NCI-H526 treated with DMSO at 0.1 percent for 48 hours (cell line): Measurements from ENCODE around the gene PEX16.
A peak's percentile ranks its signal among the peaks of the same experiment; 100 is the strongest.

Experiments
- DNase-seq: peaks from one replicate; lab custom pipeline; 2025; lab: John Stamatoyannopoulos, UW

Gene PEX16

DNA sequence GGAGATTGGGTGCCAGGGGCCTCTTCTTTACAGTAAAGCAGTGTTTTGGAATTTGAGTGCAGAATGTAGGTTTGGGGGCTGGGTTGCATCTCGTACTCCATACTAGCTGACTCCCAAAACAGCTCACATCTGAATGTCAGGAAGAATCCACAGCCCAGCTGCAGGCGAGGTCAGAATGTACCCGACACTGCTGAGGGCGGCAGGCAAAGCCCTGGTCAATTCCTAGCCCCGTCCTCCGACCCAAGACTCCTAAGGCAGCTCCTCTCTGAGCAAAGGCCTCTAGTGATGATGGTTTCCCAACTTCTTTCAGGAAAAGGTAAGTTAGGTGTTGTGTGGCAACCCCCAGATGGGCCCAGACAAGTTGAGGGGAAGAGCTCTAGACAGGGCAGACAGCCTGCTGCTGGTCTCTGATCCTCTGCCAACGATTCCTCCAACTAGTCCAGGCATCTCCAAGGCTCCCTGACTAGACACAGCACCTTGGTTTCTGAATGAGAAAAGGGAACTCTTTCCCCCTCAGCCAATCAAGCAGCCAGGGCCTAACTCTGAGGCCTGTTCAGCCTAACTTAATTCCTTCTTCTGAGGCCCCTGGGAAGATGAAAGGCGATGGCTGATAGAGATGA, 13.4 kb upstream of the PEX16 start:
- DNase-seq: no peak

DNA sequence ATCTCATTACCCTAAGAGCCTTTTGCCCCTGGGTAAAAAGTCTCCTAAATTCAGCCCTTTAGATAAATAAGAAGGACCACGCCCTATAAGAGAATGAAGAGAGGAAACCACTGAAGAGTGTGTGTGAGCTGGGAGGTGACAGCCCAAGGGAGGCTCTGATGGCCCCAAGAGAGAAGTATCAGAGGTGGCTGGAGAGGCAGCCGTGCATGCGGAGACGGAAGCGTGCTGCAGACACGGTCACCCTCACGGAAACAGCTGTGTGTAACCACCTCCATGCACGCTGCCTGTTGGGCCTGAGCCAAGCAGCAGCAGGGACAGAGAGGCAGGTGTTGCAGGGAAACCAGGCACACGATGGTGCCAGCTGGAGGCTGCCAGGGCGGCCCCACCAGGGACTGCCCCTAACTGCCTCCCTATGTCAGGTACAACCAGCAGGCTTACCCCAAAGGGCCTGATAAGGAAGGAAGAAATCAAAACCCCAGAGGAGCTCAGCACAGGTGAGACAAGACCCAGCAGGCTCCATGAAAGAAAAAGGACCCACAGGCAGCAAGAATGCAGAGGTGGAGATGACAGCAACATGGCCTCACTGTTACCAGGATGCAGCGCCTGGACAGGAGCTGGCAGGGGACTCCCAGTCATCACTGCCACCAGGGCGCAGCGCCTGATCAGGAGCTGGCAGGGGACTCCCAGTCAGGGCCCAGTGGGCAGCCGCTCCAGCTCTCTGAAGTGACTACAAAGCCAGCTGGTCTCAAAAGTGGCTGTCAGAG, 12.5 kb upstream of the PEX16 start:
- no peak for DNase-seq

DNA sequence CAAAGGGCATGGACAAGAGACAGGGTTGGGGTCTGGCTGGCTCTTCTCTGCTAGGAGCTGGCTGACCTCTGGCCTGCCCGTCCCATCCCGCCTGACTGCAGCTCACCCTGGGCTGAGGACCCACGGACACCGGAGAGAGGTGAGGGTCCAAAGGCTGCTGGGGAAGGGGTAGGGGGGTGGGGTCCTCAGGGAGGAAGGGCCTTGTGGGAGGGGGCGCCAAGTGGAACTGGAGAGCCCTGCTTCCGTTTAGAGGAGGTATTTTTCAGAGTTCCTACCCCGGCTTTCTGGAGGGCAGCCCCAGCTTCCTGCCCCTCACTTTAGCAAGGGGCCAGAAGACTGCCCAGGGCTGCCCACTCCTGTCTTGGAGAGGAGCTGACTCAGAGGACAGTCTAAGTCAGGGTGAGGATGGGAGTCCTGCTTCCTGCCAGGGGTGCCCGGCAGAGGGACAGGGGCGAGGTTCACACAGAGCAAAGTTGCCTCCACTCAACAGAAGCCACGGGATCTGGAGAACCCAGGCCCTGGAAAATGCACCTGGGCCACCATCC, 11.9 kb upstream of the PEX16 start:
- DNase-seq: no peak

DNA sequence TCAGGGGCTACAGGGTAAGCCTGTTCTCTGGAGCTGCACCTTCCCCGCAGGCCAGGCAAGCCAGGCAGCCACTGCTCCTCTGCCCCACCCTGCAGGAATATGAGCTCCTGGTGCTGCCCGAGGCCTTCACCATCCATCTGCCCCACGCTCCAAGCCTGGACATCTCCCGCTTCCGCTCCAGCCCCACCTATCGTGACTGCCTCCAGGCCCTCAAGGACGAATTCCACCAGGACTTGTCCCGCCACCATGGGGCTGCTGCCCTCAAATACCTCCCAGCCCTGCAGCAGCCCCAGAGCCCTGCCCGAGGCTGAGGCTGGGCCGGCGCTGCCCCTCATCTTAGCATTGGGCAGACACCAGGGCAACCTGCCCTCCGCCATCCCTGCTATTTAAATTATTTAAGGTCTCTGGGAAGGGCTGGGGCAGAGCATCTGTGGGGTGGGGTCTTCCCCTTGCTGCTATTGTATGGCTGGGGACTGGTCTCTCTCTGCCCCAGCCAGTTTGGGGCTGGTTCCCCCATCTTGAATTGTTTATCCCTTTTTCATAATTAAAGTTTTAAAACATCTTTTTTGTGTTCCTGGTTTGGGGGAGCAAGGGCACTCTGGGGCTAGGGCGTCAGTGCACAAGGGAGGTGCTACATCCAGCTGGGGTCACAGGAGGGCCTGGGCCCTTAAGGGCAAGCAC, 11.0 kb upstream of the PEX16 start:
- no peak for DNase-seq

DNA sequence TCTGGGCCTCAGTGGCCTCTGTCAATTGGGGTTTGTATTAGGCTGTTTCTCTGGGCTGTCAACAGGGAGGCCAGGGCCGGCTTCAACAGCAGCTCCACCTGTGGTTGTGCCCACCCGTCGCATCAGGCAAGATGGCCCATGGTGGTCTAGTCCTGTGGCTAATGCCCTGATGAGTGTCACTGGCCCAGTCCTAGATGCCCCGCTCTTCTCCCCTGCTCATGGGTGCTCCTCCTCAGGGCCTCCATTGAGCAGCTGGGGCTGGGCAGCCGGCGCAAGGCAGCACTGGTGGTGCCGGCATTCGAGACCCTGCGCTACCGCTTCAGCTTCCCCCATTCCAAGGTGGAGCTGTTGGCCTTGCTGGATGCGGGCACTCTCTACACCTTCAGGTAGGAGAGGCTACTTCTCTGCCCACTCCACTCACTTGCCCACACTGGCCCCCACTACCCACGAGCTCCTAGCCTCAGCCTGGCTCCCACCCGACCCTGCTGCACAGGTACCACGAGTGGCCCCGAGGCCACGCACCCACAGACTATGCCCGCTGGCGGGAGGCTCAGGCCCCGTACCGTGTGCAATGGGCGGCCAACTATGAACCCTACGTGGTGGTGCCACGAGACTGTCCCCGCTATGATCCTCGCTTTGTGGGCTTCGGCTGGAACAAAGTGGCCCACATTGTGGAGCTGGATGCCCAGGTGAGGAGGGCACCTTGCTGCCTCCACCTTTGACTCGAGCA, 10.2 kb upstream of the PEX16 start:
- no peak for DNase-seq

DNA sequence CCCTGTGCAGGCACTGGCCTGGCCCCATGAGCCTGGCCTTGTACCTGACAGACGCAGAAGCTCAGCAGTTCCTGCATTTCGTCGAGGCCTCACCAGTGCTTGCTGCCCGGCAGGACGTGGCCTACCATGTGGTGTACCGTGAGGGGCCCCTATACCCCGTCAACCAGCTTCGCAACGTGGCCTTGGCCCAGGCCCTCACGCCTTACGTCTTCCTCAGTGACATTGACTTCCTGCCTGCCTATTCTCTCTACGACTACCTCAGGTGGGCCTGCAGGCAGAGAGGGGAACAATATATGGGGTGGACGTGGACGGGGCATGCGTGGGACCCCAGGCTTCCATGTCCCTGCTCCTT, 9.6 kb upstream of the PEX16 start:
- no peak for DNase-seq

DNA sequence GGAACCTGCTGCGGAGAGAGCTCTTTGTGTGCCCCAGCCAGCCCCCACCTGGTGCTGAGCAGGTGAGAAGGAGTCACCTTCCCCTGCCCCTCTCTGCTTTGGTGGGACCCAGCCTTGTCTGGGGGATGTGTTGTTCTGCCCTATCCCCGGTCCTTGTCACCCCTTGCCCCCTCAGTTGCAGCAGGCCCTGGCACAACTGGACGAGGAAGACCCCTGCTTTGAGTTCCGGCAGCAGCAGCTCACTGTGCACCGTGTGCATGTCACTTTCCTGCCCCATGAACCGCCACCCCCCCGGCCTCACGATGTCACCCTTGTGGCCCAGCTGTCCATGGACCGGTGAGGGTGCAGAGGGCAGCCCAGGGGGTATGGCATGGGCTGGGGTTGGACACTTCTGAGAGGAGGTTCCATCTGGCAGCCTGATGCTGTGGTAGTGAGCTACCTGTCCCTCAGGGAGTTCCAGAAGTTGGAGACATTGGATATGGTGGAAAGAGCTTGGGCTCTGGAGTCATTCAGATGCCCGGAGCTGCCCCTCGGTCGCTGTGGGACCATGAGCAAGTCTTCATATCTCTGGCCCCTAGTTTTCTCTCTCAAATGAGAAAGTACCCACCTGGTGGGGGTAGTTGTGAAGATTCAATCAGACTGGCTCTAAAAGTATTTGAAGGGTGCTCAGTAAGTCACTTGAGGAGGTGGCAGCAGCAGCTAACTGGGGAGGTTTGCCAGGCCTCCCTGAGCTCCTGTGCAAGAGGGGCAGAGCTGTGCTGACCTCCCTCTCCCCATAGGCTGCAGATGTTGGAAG, 9.1 kb upstream of the PEX16 start:
- no peak for DNase-seq

DNA sequence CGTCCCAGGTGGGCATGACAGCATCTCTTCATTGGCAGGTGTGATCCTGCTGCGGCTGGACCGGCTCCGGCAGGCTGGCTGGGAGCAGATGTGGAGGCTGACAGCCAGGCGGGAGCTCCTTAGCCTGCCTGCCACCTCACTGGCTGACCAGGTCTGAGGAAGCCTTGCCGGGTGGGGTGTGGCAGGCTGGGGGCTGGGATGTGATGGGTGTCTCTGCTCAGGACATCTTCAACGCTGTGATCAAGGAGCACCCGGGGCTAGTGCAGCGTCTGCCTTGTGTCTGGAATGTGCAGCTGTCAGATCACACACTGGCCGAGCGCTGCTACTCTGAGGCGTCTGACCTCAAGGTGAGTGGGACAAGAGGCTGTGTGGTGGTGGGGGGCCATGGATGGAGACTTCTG, 8.3 kb upstream of the PEX16 start:
- no peak for DNase-seq

DNA sequence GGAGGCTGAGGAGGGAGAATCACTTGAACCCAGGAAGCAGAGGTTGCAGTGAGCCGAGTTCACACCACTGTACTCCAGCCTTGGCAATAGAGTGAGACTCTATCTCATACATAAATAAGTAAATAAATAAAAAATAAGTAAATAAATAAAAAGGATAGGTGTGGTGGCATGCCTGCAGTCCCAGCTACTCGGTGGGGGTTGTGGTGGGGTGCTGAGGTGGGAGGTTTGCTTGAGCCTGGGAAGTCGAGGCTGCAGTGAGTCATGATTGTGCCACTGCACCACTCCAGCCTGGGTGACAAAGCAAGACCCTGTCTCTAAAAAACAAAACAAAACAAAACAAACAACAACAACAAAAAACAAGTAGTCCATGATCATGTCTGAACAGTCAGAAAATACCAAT, 7.9 kb upstream of the PEX16 start:
- DNase-seq: no peak

DNA sequence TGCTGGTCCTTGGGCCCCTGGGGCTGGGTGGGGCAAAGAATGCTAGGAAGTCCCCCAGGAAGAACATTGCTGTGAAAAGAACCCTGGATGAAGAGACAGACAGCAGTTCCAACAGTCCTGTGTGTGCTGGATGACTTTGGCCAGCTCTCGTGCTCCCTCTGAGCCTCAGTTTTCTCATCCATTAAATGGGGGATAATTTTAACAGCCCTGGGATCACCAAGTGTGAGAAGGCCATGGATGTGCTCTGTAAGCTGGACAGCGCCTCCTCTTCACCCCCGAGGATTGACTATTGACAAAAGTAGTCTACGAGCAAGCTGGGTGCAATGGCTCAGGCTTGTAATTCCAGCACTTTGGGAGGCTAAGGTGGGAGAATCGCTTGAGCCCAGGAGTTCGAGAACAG, 7.2 kb upstream of the PEX16 start:
- DNase-seq: no peak

DNA sequence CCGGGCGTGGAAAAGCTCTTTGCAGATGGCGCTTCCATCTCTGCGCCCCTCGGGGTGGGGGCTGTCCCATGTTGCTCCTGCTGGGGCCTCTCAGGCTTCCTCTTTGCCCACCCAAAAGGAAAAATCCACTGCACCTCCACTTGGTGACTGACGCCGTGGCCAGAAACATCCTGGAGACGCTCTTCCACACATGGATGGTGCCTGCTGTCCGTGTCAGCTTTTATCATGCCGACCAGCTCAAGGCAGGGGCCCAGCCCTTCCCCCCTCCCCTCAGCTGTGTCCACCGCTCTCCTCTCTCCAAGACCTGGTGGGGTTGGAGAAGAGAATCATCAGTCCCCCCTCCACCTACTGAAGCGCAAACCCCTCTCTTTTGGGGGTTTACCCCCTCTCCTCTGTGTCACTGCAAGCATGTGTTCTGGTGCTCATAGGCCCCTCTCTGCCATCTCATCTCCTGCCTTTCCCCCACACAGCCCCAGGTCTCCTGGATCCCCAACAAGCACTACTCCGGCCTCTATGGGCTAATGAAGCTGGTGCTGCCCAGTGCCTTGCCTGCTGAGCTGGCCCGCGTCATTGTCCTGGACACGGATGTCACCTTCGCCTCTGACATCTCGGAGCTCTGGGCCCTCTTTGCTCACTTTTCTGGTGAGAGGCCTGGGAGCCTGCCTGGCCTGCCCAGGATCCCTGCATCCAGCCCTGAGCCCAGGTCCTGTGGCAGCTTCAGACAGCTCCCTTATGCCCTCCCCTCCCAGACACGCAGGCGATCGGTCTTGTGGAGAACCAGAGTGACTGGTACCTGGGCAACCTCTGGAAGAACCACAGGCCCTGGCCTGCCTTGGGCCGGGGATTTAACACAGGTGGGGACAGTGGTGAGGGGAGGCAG, 6.6 kb upstream of the PEX16 start:
- DNase-seq: no peak

DNA sequence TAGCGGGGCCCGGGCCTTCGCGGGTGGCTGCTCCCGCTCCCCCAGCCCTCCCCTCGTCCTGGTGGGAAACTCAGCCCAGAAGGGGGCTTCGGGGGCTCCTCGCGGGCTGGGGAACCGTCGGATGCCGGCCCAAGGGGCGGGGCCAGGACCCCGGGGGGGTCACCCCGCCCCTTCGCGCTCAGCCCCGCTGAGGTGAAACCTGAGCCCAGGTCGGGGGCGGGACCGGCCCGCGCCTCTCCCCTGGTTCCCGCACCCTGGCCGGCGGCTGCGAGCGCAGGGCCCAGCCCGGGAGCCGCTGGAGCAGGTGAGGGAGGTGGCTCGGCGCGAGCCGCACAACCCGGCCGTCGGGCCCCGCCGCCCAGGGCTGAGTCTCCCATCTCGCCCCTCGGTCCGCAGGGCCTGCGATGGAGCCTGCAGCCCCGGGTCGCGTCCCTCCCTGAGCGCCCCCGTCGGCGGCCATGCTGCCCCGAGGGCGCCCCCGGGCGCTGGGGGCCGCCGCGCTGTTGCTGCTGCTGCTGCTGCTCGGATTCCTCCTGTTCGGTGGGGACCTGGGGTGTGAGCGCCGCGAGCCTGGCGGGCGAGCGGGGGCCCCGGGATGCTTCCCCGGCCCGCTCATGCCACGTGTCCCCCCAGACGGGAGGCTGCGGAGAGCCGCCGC, 4.9 kb upstream of the PEX16 start, which contains the start of gene LARGE2:
Gene LARGE2, plus strand, starts transcription at position 232 of the 658 bp plus-strand sequence. Its CDS starts 227 bp downstream, at position 459.
- DNase-seq: peak; percentile 53

DNA sequence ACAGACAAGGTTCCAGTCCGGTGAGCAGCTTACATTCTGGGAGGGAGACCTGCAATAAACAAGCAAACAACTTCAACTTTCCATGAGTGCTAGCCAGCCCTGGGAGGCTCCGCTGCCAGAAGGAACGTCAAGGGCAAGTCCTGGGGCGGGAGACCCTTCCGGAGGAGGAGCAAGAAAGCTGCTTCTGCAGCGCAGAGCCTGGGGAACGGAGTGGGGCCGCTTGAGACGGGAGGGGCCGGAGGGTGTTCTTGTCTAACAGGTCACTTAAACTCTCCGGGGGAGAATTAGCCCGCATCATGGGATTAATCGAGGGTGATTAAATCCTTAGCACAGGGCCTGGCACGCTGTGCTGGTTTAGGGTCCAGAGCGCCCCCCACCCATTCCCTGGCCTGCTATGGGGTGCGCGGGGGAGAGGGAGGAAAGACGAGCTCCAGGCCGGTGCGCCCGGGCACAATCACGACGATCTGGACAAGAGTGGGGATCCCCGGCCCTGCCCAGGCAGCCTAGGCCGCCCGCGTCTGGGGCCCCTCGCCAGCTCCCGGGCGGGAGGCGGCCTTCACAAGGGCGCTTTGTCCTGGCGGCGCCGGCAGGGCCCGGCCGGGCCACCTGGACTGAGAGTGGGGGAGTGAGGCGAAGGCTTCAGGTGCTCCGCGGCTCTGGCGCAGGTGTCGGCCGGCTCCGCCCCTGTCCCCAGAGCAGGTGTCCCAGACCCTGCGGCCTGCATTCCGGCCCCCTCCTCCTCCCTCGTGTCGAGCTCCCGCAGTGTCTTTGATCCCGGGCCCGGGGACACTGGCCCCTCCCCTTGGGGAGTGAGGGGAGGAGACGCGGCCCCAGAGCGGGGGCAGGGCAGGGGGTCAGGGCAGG, 4.1 kb upstream of the PEX16 start:
- DNase-seq: peak; percentile 94

DNA sequence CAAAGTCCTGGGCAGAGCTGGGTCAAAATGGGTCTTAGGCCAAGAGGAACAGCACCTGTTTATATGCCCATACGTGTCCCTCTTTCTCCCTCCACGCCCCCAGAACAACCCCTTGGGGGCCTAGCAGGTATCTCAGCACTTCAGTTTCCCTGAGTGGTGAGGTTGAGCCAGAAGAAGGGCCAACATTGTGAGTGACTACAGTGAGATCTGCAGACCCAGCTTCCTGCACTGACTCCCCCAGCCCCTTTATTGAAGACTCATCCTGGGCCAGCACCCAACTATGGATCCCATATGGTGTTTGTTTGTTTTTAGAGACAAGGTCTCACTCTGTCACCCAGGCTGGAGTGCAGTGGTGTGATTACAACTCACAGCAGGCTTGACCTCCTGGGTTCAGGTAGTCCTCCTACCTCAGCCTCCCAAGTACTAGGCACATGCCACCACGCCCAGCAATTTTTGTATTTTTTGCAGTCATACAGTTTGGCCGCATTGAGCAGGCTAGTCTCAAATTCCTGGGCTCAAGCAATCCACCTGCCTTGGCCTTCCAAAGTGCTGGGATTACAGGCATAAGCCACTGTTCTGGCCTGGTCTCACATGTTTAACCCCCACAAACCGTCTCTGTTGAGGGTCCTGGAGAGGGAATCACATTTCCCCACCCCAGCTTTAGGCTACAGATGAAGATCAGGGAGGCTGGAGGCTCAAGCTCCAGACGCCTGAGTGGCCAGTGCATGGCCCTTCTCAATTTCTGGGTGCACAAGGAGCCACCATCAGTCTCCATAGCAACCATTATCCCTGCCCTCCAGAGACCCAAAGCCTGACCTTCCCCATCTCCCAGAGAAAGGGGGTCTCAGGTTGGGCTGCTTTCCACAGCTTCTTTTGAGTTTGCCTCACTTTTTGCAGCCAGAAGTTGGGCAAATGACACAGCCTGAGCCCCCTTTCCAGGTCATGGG, 3.1 kb upstream of the PEX16 start:
- DNase-seq: no peak

DNA sequence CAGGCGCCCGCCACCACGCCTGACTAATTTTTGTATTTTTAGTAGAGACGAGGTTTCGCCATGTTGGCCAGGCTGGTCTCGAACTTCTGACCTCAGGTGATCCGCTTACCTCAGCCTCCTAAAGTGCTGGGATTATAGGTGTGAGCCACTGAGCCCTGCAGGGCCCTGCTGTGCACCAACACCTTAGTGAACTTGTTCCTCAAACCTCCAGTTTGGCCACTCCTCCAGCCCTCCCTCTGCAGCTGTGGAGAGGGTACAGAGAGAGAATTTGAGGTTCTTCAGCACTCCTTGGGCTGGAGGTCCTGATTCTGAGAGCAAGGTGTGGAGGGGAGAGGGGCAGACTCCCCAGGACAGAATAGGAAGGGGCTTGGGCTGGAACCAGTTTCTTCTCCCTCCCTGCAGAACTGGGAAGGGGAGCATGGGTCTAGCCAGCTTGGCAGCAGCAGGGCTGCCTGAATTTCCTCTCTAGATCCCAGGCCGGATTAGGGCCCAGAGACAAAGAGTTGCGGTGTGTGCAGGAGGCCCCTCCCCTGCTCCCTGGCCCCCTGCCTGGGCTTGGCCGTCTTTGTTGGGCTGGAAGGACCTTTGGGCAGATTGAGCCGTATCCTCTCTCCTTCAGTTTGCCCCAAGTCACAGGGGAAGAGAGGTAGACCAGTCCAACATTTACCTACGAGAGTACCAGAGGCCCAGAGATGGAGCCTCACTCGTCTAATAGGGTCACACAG, 2.3 kb upstream of the PEX16 start:
- DNase-seq: no peak

DNA sequence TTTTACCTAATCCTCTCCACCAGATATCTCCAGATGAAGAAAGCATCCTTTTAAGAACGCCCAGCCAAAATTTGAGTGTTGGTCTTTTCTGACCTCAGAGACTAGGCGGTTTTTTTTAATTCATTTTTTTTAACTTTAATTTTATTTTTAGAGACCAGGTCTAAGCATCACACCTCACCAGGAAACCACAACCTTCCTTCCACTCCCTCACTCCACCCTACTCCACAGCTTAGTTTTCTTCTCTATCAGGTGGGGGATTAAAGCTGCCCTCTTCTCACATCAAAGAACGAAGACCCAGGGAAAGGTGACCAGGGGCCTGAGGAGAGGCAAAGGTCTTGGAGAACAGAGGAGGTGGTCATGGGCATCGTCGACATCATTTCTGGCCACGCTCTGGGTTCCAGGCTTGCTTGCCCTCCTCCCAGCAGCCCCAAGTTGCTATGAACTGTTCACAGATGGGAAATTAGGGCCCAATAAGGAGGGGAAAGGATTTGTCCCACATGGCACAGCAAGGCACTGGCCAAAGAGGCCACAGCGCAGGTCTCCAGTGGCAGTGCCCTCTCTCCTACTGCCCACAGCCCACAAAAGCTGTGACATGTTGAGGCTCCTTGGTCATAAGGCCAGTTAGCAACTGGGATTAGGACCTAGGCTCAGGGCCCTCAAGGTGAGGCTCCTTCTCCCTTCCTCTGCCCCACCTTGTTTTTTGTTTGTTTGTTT, 1.4 kb upstream of the PEX16 start:
- no peak for DNase-seq
